GM18861 (cell line): ENCODE results near the gene RAB11FIP3.
A peak's percentile ranks its signal among the peaks of the same experiment; 100 is the strongest.
"Not testable (repeated sequence)": the region's sequence is repeated elsewhere in the genome, so short reads cannot be mapped to it uniquely, and the experiment has no call there.

Source experiments
- ATAC-seq: cut with Tn5 transposase; IDR thresholded peaks from one replicate; pipeline ENCODE4 v1.9.1; 2021; ENCODE audit not compliant: unreplicated experiment

RAB11FIP3 gene

DNA sequence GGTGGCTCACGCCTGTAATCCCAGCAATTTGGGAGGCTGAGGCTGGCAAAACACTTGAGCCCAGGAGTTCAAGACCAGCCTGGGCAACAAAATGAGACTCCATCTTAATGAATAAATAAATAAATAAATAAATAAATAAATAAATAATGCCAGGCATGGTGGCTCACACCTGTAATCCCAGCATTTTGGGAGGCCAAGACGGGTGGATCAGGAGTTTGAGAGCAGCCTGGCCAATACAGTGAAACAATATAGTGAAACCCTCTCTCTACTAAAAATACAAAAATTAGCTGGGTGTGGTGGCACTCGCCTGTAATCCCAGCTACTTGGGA is 10.3 kb upstream of the RAB11FIP3 start:
- not testable (repeated sequence) for ATAC-seq

DNA sequence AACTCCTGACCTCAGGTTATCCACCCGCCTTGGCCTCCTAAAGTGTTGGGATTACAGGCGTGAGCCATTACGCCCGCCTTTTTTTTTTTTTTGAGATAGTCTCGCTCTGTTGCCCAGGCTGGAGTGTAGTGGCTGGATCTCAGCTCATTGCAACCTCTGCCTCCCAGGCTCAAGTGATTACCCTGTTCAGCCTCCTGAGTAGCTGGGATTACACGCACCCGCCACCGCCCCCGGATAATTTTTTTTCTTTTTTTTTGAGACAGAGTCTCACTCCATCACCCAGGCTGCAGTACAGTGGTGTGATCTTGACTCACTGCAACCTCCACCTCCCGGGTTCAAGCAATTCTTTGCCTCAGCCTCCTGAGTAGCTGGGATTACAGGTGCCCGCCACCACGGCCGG is 3.3 kb upstream of the RAB11FIP3 start:
- ATAC-seq, result not testable (repeated sequence)

DNA sequence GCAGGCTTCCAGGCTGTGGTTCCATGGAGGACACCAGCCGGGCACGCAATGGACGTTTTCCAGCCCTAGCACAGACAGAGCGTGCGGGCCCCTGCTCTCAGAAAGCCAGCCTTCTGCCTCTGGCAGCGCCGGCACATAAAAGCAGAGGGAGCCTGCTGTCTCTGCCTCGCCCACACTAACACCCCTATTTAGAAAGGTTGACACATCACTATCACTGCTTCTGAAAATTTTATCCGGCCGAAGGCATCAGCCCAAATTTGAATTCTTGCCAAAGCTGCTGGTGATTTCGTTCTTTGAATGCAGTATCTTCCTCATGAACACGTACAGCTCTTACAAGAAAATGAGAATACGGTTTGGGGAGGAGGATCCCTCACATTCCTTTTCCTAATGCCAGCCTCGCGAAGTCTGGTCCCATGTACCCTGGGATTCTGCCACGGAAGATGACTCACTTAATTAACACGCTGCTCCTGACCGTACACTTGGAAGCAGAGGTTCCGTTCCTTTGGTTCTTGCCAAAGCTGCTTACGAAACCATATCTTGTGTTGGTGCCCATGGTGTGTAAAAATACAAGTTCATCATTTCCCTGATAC is 1.3 kb upstream of the RAB11FIP3 start:
- ATAC-seq, result no peak

DNA sequence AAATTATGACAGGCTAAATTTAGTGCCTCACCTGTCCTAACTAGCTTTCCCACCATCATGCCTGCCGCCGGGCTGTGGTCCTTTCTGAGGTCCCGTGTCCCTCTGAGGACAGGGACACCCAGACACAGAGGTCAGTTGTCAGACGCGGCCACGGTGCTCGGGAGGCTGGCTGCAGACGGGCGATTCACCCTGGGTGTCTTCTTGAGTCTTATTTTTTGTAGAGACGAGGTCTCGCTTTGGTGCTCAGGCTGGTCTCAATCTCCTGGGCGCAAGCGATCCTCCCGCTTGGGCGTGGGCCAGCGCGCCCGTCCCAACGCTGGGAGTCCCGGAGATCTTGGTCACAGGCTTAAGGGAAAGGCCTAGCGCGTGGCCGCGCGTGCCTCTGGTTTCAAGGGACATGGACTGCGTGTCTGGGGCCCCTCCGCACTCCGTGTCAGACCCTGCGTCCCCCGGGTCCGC is 797 bp upstream of the RAB11FIP3 start:
- no peak for ATAC-seq

GRCh38 chr16:425740-426114 is 278 bp downstream of the RAB11FIP3 start:
- ATAC-seq, result peak; percentile 21

GRCh38 chr16:426115-426905 is 861 bp downstream of the RAB11FIP3 start:
- ATAC-seq, result peak; percentile 4

- no peak for ATAC-seq
Measured at GRCh38 chr16:426906-427249, 1.4 kb downstream of the RAB11FIP3 start.

- ATAC-seq, result no peak
Measured at GRCh38 chr16:427250-427649, 1.8 kb downstream of the RAB11FIP3 start.

DNA sequence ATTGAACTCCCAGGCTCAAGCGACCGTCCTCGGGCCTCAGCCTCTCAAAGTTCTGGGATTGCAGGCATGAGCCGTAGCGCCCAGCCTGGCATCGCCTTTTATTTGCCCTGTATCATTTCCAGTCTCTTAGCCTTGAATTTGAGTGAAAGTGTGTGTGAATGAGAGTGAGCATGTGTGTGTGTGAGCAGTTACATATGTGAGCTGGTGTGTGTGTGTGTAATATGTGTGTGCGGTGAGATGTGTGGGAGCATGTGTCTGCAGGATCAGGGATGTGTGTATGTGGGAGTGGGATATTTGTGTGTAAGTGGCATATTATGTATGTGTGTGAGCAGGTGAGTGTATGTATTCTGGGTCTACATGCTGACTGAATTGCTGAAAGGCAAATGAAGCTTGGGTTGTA is 5.5 kb downstream of the RAB11FIP3 start:
- no peak for ATAC-seq

GRCh38 chr16:440627-441026 is 15.2 kb downstream of the RAB11FIP3 start:
- ATAC-seq, result no peak

DNA sequence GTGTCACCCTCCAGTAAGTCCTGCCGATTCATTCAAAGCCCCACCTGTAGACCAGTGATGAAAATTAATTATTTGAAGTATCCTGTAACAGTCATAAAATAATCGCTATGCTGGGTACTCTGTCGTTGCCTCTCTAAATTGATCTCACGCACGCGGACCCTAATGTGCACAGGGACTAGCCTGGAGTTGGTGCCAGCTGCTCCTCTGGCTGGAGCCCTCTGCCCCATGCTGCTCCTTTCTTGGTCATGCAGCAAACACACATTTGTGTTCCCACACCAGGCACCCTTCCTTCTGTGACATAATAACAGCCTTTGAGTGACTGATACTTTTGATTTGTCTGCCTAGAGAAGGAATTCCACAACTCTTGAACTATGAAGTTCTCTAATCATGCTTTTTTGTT is 16.0 kb downstream of the RAB11FIP3 start:
- no peak for ATAC-seq

DNA sequence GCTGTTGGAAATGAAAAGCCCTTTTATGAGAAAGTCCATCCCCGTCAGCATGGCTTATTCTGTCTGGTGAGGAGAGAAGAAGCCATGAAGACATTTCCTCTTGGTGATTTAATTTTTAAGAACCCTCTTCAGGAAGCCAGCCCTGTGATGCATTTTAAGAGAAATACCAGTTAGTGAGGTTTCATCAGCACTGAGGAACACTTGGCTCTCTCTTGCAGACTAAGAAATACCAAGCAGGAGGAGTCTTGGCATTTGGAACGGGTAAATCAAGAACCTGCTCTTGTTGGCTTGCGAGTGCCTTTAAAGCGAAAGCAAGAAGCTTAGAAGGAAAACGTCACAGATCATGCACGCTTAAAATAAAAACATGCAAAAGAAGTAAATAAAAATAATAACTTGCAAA is 17.5 kb downstream of the RAB11FIP3 start:
- ATAC-seq, result no peak

- ATAC-seq, result no peak
Measured at GRCh38 chr16:444027-444426, 18.6 kb downstream of the RAB11FIP3 start.

GRCh38 chr16:445566-445965 is 20.1 kb downstream of the RAB11FIP3 start:
- no peak for ATAC-seq

- no peak for ATAC-seq
Measured at GRCh38 chr16:450385-450784, 24.9 kb downstream of the RAB11FIP3 start.

DNA sequence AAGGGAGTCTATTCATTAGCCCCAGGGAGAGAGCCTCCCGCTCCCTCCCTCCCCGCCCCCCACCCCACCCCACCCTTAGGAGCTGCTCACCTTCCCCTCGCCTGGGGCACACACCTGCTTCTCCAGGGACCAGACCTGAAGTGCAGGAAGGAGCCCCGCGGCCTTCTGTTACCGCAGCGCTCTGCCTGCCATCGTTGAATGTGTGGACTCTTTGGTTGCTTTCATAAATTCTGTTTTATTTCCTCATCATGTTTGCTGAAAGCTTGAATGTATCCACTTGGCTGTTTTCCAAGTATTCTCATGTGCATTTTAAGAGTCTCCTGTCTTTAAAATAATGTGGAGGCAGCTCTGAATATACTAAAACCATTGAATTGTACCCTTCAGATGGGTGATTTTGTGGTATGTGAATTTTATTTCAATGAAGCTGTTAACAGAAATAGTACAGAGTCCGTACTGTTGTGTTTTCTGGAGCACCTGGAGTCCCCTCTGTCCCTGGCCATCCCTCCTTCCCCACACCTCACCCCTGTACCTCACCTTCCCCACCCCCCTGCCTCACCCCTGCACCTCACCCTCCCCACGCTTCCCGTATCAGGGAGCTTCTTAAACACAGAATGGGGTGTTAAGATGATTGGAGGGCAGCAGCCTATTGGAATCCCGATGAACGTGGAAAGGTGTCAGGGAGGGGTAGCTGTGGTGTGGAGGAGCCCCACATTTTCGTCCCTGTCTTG is 25.5 kb downstream of the RAB11FIP3 start:
- no peak for ATAC-seq

DNA sequence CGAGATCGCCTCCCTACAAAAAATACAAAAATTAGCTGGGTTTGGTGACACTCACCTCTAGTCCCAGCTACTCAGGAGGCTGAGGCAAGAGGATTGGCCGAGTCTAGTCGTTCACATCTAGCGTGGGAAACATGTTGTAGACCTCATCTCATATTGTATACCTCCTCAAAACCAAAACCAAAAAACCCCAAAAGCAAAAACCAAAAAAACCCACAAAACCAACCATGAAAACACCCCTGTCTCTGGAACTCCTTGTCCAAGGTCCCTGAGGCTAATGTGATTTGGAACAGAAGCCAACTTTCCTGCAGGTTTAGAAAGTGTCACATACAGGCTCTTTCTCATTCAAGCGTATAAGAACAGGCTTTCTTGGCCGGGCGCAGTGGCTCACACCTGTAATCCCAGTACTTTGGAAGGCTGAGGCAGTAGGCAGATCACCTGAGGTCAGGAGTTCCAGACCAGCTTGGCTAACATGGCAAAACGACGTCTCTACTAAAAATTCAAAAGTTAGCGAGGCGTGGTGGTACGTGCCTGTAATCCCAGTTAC is 29.0 kb downstream of the RAB11FIP3 start:
- no peak for ATAC-seq

DNA sequence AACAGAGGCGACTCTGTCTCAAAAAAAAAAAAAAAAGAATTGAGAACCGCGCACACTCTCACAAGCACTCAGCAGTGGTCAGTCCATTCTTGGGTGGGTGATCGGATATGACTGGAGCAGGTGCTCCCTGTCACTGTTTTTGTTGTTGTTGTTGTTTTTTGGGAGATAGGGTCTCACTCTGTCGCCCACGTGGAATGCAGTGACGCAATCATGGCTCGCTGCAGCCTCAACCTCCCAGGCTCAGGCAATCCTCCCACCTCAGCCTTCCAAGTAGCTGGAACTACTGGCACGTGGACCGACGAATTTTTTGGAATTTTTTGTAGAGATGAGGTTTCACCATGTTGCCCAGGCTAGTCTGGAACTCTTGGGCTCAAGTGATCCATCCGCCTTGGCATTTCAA is 30.0 kb downstream of the RAB11FIP3 start:
- no peak for ATAC-seq

- ATAC-seq, result no peak
Measured at GRCh38 chr16:456891-457483, 31.5 kb downstream of the RAB11FIP3 start.

GRCh38 chr16:457732-458400 is 32.4 kb downstream of the RAB11FIP3 start:
- no peak for ATAC-seq

- no peak for ATAC-seq
Measured at GRCh38 chr16:459761-460160, 34.3 kb downstream of the RAB11FIP3 start.
